GM12872 (cell line): ENCODE measurements around the gene WRAP73.

Experiments
- TF ChIP-seq, protein P1 (sequence below): IDR thresholded peaks from 3 replicates; pipeline ENCODE4 v1.5.1; 2011; ENCODE audit warnings: low read depth, mild to moderate bottlenecking, low read length, moderate library complexity; ENCODE audit not compliant: insufficient read depth

WRAP73 gene

DNA sequence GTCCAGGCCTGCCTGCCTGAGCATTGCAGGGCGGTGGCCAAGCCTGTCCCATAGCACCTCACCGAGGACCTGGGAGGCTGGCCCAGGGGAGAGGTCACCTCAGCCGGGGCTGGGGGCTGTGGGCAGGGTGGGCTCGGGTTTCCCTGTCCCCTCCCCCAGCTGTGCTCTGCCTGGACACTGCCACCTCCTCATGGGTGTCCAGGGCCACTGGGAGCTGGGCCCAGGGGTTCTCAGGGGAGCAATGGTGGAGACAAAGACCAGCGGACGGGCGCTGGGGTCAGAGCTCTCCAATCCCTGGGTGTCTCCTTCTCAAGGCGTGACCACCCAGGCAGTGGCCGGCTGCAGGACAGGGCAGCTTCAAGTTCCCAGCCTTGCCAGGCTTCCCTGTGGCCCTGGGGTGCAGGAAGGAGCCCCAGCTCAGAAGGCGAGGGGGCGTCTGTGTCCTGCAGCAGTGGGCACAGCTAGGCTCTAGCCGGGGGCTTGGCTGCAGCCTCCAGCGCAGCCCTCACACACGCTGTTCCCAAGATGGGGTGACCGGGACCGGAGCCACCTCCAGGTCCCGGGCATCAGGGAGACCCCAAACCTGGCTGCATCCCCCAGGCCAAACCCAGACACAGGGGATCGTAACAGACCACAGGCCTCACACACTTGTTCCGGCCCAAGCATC lies 31.5 kb upstream of the WRAP73 start:
- TF ChIP-seq, protein P1, sequence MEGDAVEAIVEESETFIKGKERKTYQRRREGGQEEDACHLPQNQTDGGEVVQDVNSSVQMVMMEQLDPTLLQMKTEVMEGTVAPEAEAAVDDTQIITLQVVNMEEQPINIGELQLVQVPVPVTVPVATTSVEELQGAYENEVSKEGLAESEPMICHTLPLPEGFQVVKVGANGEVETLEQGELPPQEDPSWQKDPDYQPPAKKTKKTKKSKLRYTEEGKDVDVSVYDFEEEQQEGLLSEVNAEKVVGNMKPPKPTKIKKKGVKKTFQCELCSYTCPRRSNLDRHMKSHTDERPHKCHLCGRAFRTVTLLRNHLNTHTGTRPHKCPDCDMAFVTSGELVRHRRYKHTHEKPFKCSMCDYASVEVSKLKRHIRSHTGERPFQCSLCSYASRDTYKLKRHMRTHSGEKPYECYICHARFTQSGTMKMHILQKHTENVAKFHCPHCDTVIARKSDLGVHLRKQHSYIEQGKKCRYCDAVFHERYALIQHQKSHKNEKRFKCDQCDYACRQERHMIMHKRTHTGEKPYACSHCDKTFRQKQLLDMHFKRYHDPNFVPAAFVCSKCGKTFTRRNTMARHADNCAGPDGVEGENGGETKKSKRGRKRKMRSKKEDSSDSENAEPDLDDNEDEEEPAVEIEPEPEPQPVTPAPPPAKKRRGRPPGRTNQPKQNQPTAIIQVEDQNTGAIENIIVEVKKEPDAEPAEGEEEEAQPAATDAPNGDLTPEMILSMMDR: no peak

DNA sequence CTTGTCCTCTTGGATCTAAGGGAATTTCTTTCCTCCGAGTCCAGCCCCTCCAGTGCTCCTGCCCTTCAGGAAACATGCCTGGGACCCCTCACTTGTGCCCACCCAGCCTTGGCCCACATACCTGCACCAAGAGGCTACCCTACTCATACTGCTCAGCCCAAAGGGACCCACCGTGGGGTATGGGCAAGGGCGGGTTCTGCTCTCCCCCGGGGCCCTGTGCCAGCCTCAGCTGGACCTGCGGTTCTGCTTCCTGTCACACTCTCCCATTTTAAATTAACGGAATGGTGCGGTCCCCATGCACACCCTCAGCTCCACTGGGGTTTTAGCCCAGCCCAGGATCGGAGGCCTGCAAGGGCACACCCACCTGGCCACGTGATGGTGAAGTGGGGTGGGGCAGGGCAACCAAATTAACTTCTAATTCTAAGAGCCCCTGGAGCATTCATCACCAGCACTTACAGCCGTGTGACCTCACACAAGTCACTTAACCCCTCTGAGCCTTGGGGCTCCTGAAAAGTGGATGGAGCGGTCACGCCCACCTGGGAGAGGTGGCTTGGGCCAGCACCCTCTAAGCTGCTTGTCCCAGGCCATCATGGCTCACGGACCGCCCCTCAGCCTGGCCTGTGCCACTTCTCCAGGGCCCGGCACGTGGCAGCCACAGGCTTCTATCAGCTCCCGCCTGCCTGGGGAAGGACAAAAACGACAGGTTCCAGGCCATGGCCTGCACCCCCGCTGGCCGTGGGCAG lies 30.8 kb upstream of the WRAP73 start:
- TF ChIP-seq, protein P1: no peak

DNA sequence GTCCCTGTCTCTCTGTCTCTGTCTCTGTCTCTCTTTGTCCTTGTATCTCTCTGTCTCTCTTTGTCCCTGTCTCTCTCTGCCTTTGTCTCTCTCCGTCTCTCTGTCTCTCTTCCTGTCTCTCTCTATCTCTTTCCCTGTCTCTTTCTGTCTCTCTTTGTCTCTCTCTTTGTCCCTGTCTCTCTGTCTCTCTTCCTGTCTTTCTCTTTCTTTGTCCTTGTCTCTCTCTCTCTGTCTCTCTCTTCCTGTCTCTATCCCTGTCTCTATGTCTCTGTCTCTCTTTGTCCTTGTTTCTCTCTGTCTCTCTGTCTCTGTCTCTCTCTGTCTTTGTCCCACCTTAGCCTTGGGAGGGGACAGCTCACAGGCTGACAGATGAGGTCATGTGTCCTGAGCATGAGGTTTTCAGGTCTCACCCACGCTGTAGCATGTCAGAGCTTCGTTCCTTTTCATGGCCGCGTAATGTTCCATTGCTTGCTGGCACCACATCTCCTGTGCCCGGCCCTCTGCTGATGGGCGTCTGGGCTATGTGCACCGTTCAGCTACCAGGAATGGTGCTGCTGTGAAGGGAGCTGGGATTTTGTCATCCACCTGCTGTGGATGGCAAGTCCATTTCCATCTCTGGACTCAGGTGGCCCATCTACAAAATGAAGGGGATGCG lies 30.0 kb upstream of the WRAP73 start:
- TF ChIP-seq, protein P1: no peak

DNA sequence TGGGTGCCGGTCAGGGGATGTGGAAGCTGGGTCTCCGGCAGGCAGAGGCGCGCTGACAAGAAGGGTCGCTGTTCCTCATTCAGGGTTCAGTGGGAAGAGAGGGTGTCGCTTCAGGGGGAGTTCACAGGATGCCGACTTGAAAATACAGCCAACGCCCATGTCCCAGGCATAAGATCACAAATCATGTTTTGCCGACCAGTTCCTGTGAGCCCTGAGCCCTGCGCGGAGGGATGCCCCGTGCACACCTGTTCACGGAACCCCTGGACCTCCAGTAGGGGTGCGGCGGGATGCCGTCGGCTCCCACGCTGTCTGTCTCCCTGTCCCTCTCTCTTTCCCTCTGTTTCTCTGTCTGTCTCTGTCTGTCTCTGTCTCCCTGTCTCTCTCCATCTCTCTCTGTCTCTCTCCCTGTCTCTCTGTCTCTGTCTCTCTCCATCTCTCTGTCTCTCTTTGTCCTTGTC lies 29.2 kb upstream of the WRAP73 start:
- TF ChIP-seq, protein P1: no peak

DNA sequence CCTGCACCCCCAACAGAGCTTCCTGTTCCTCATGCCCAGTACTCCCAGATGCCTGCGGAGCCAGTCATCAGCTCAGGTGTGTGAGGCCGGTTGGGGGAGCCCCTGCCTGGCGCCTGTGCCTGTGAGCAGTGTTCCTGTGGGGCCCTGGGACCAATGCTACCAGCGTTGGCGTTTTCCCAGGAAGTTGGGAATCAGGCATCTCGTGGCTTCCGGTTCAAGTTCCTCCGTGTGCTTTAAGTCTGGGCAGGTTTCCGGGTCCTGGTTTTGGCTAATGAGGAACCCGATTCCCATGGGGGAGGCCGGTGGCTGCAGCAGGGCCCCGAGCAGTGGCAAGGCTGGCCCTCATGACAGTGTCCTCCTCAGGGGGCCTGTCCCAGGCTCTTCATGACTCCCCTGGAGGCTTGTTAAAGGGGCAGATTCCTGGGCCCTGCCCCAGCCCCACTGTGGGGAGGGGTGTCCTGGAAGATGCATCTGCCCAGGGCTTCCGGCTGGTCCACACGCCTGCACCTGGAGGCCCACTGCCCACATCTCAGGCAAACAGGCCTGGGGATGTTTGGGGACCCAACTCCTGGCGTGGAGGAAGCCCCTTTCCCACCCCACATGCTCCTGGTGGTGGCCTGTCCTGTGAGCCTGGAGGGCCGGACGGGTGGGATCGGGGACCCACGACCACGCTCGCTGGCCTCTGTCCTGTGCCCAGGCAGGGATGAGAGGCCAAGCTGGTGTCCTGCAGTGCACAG lies 28.6 kb upstream of the WRAP73 start:
- TF ChIP-seq, protein P1: no peak

DNA sequence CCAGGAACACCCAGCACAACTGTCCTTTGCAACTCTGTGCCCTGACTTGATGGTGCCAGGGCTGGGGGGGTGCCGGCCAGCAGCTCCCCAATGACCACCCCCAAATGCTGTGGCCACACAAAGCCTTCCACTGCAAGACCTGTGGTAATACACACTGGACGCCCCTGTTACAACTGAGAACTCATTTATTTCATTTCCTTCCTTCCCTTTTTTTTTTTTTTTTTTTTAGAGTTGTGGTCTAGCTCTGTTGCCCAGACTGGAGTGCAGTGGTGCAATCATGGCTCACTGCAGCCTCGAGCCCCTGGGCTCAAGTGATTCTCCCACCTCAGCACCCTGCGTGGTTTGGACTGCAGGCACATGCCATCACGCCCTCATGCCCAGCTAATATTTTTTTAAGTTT lies 27.6 kb upstream of the WRAP73 start:
- TF ChIP-seq, protein P1: no peak
